BLaER1 treated with 17β-estradiol and CSF1 and Interleukin-3, amounts not matched to agents 10 nM and 100 nM (cell line): ENCODE results near the gene BAHD1.

Experiments used
- H3K27ac ChIP-seq, 11 experiments: shearing (Covaris generic); formaldehyde crosslinking; 2 replicates each; pipeline ENCODE4 v1.8.1; 2022
- H3K27me3 ChIP-seq, 11 experiments: shearing (Covaris generic); formaldehyde crosslinking; 2 replicates each; pipeline ENCODE4 v1.8.1; 2022
- H3K36me3 ChIP-seq, 11 experiments: shearing (Covaris generic); formaldehyde crosslinking; 2 replicates each; pipeline ENCODE4 v1.8.1; 2022
- H3K4me1 ChIP-seq, 10 experiments: shearing (Covaris generic); formaldehyde crosslinking; 2 replicates each; pipeline ENCODE4 v1.8.1; 2022
- H3K4me2 ChIP-seq, 11 experiments: shearing (Covaris generic); formaldehyde crosslinking; 2 replicates each; pipeline ENCODE4 v1.8.1; 2022
- H3K4me3 ChIP-seq, 10 experiments: shearing (Covaris generic); formaldehyde crosslinking; 2 replicates each; pipeline ENCODE4 v1.8.1; 2022
- H3K9ac ChIP-seq, 11 experiments: shearing (Covaris generic); formaldehyde crosslinking; 2 replicates each; pipeline ENCODE4 v1.8.1; 2022
- H3K9me3 ChIP-seq, 11 experiments: shearing (Covaris generic); formaldehyde crosslinking; replicated peaks in 1 of 11; 2 replicates each; pipeline ENCODE4 v1.8.1; 2022
- H4K20me1 ChIP-seq, 11 experiments: shearing (Covaris generic); formaldehyde crosslinking; 2 replicates each; pipeline ENCODE4 v1.8.1; 2022
- Cebpa-rat ChIP-seq, 11 experiments: shearing (Covaris generic); IDR thresholded peaks; 2 replicates each; pipeline ENCODE4 v1.8.1; 2022

BAHD1 gene

GRCh38 chr15:40500568-40501330 lies 60.0 kb downstream of the BAHD1 start:
- H3K4me1 ChIP-seq = peaks cover 0 to 7% (median 0%) of the 10 kb centered on the region in 10 experiments; a peak in 4 of 20 replicates
- H4K20me1 ChIP-seq = no peaks in the 10 kb centered on the region
- H3K27ac ChIP-seq = no peak overlapping the region
- no peaks in the 10 kb centered on the region for H3K9me3 ChIP-seq
- TF ChIP-seq Cebpa-rat (IDR thresholded peaks at IDR 0.05) = no peak
- no peak overlapping the region for H3K4me2 ChIP-seq
- 0 out of 22 replicates have a peak, but pooled peaks cover 0 to 2% (median 0%) of the 10 kb centered on the region in 11 experiments for H3K27me3 ChIP-seq
- H3K36me3 ChIP-seq = no peaks in the 10 kb centered on the region
- H3K4me3 ChIP-seq = no peak overlapping the region
- no peak overlapping the region for H3K9ac ChIP-seq

- no peak overlapping the region for H3K27ac ChIP-seq
- H3K4me3 ChIP-seq = no peak overlapping the region
- peaks cover 0 to 3% (median 0%) of the 10 kb centered on the region in 10 experiments; a peak in 1 of 20 replicates for H3K4me1 ChIP-seq
- no peaks in the 10 kb centered on the region for H3K36me3 ChIP-seq
- H3K9me3 ChIP-seq = no peaks in the 10 kb centered on the region
- TF ChIP-seq Cebpa-rat (IDR thresholded peaks at IDR 0.05) = no peak
- H3K9ac ChIP-seq = no peak overlapping the region
- peaks cover 0 to 6% (median 0%) of the 10 kb centered on the region in 11 experiments; a peak in 2 of 22 replicates for H3K27me3 ChIP-seq
- H4K20me1 ChIP-seq = no peaks in the 10 kb centered on the region
- no peak overlapping the region for H3K4me2 ChIP-seq
These were observed 60.7 kb downstream of the BAHD1 start for GRCh38 chr15:40501487-40501886.

- Histone ChIP-seq H3K27me3 (peaks cover 33 to 59% (median 50%) of the 10 kb centered on the region in 11 experiments), H3K4me1 (peaks cover 13 to 24% (median 22%) of the 10 kb centered on the region in 10 experiments), H3K36me3 (no peaks in the 10 kb centered on the region), H3K9ac (peak overlapping the region in 9 of 11 experiments; percentile 23 to 56 (median 41); a peak in 12 of 22 replicates), H4K20me1 (peaks cover 0 to 14% (median 0%) of the 10 kb centered on the region in 11 experiments; a peak in 6 of 22 replicates), H3K9me3 (no peaks in the 10 kb centered on the region), H3K4me2 (peak overlapping the region; percentile 48 to 85 (median 67)), H3K27ac (no peak overlapping the region), H3K4me3 (peak overlapping the region in 4 of 10 experiments; percentile 28 to 45 (median 32); a peak in 5 of 20 replicates)
- no peak for TF ChIP-seq Cebpa-rat (IDR thresholded peaks at IDR 0.05)
These were observed 66.3 kb downstream of the BAHD1 start for GRCh38 chr15:40506964-40507571.

GRCh38 chr15:40508216-40508615 lies 67.5 kb downstream of the BAHD1 start:
- H3K9ac ChIP-seq = no peak overlapping the region
- peaks cover 44 to 71% (median 62%) of the 10 kb centered on the region in 11 experiments for H3K27me3 ChIP-seq
- peaks cover 0 to 18% (median 0%) of the 10 kb centered on the region in 11 experiments; a peak in 8 of 22 replicates for H4K20me1 ChIP-seq
- no peak overlapping the region for H3K4me2 ChIP-seq
- no peaks in the 10 kb centered on the region for H3K9me3 ChIP-seq
- H3K27ac ChIP-seq = no peak overlapping the region
- peaks cover 13 to 25% (median 22%) of the 10 kb centered on the region in 10 experiments for H3K4me1 ChIP-seq
- H3K4me3 ChIP-seq = no peak overlapping the region
- H3K36me3 ChIP-seq = no peaks in the 10 kb centered on the region
- no peak for TF ChIP-seq Cebpa-rat (IDR thresholded peaks at IDR 0.05)

- H3K9ac ChIP-seq = no peak overlapping the region
- peak overlapping the region in 3 of 11 experiments; percentile 86 to 99 (median 96); a peak in 2 of 22 replicates for H3K4me2 ChIP-seq
- H3K27me3 ChIP-seq = peaks cover 50 to 78% (median 71%) of the 10 kb centered on the region in 11 experiments
- no peak overlapping the region for H3K27ac ChIP-seq
- H3K36me3 ChIP-seq = no peaks in the 10 kb centered on the region
- peaks cover 0 to 18% (median 0%) of the 10 kb centered on the region in 11 experiments; a peak in 8 of 22 replicates for H4K20me1 ChIP-seq
- H3K4me3 ChIP-seq = no peak overlapping the region
- peaks cover 13 to 25% (median 22%) of the 10 kb centered on the region in 10 experiments for H3K4me1 ChIP-seq
- no peaks in the 10 kb centered on the region for H3K9me3 ChIP-seq
- TF ChIP-seq Cebpa-rat (IDR thresholded peaks at IDR 0.05) = no peak
These were observed 69.4 kb downstream of the BAHD1 start for GRCh38 chr15:40510201-40510600.

- H3K4me2 ChIP-seq = peak overlapping the region; percentile 86 to 99 (median 96)
- TF ChIP-seq Cebpa-rat (IDR thresholded peaks at IDR 0.05) = 0 out of 22 replicates have a peak, but pooled peaks of 1 of the 11 experiments have one; percentile 22
- peaks cover 50 to 74% (median 71%) of the 10 kb centered on the region in 11 experiments for H3K27me3 ChIP-seq
These were observed 70.3 kb downstream of the BAHD1 start for GRCh38 chr15:40511093-40511471.

GRCh38 chr15:40511472-40512133 lies 70.8 kb downstream of the BAHD1 start:
- Histone ChIP-seq H3K27ac (peak overlapping the region in 1 of 11 experiments; percentile 31; a peak in 1 of 22 replicates), H3K36me3 (no peaks in the 10 kb centered on the region), H3K4me3 (peak overlapping the region; percentile 51 to 71 (median 58)), H3K9ac (peak overlapping the region; percentile 11 to 65 (median 51); a peak in 17 of 22 replicates), H3K27me3 (peaks cover 47 to 74% (median 70%) of the 10 kb centered on the region in 11 experiments), H3K4me2 (peak overlapping the region; percentile 86 to 99 (median 96)), H3K9me3 (no peaks in the 10 kb centered on the region), H3K4me1 (peaks cover 13 to 25% (median 22%) of the 10 kb centered on the region in 10 experiments), H4K20me1 (peaks cover 0 to 18% (median 0%) of the 10 kb centered on the region in 11 experiments; a peak in 8 of 22 replicates)
- TF ChIP-seq Cebpa-rat (IDR thresholded peaks at IDR 0.05) = no peak

More at GRCh38 chr15:40511093-40511471, 70.3 kb downstream of the BAHD1 start:
- Histone ChIP-seq H3K27ac (0 out of 22 replicates have a peak overlapping the region, but pooled peaks of 1 of the 11 experiments have one; percentile 31), H3K4me1 (peaks cover 13 to 25% (median 22%) of the 10 kb centered on the region in 10 experiments), H3K9me3 (no peaks in the 10 kb centered on the region), H4K20me1 (peaks cover 0 to 18% (median 0%) of the 10 kb centered on the region in 11 experiments; a peak in 8 of 22 replicates), H3K4me3 (peak overlapping the region; percentile 51 to 71 (median 58)), H3K9ac (peak overlapping the region; percentile 11 to 65 (median 51); a peak in 15 of 22 replicates), H3K36me3 (no peaks in the 10 kb centered on the region)

- Histone ChIP-seq H3K4me2 (no peak overlapping the region), H3K27me3 (peaks cover 46 to 67% (median 62%) of the 10 kb centered on the region in 11 experiments), H3K27ac (no peak overlapping the region), H3K4me3 (no peak overlapping the region), H3K9me3 (no peaks in the 10 kb centered on the region), H3K36me3 (no peaks in the 10 kb centered on the region), H4K20me1 (peaks cover 0 to 18% (median 0%) of the 10 kb centered on the region in 11 experiments; a peak in 8 of 22 replicates), H3K4me1 (peaks cover 10 to 18% (median 15%) of the 10 kb centered on the region in 10 experiments), H3K9ac (no peak overlapping the region)
- TF ChIP-seq Cebpa-rat (IDR thresholded peaks at IDR 0.05) = no peak
These were observed 71.7 kb downstream of the BAHD1 start for GRCh38 chr15:40512440-40512839.
